GM23338 (cell line): ENCODE results near the gene PADI6.

Experiments
- CREB1 ChIP-seq: fragments of 250-450 bp; sonication (Bioruptor Pico); IDR thresholded peaks from 2 replicates; pipeline ENCODE4 v1.5.0; 2020; ENCODE audit warnings: low read depth, mild to moderate bottlenecking, moderate library complexity
- EZH2 ChIP-seq: fragments of 200-600 bp; sonication (generic); IDR thresholded peaks from one replicate; pipeline ENCODE4 v1.8.0; 2017; ENCODE audit warnings: antibody characterized with exemption, mild to moderate bottlenecking, low read depth; ENCODE audit not compliant: unreplicated experiment
- EZH2phosphoT487 ChIP-seq: fragments of 200-600 bp; sonication (generic); IDR thresholded peaks from one replicate; pipeline ENCODE4 v1.8.1; 2018; ENCODE audit warnings: antibody characterized with exemption; ENCODE audit not compliant: unreplicated experiment
- JUNB ChIP-seq: IDR thresholded peaks from one replicate; pipeline ENCODE4 v1.6.1; 2016; ENCODE audit warnings: antibody characterized with exemption; ENCODE audit not compliant: unreplicated experiment
- POLR2AphosphoS5 ChIP-seq: IDR thresholded peaks from 2 replicates; pipeline ENCODE4 v1.6.1; 2016; ENCODE audit warnings: antibody characterized with exemption, low read depth
- ZNF331 ChIP-seq: fragments of 250-450 bp; sonication (Bioruptor Pico); IDR thresholded peaks from 2 replicates; pipeline ENCODE4 v1.5.0; 2020; ENCODE audit warnings: low read depth, mild to moderate bottlenecking, moderate library complexity
- TF ChIP-seq, protein P1 (sequence below), 2 experiments: fragments of 200-600 bp in 1 of 2; sonication (generic) in 1 of 2; conservative IDR thresholded peaks; 2 replicates each; pipeline versions ENCODE4 v1.5.1 to v1.6.1; 2016 to 2017; ENCODE audit warnings: antibody characterized with exemption in 2 of 2, low read depth in 2 of 2, mild to moderate bottlenecking in 2 of 2, moderate library complexity in 1 of 2
- TF ChIP-seq, protein P2 (sequence below): IDR thresholded peaks from one replicate; pipeline ENCODE4 v1.6.1; 2018; ENCODE audit warnings: antibody characterized with exemption; ENCODE audit not compliant: unreplicated experiment
- TF ChIP-seq, protein P3 (sequence below): IDR thresholded peaks from 2 replicates; pipeline ENCODE4 v1.6.1; 2016; ENCODE audit warnings: antibody characterized with exemption

DNA sequence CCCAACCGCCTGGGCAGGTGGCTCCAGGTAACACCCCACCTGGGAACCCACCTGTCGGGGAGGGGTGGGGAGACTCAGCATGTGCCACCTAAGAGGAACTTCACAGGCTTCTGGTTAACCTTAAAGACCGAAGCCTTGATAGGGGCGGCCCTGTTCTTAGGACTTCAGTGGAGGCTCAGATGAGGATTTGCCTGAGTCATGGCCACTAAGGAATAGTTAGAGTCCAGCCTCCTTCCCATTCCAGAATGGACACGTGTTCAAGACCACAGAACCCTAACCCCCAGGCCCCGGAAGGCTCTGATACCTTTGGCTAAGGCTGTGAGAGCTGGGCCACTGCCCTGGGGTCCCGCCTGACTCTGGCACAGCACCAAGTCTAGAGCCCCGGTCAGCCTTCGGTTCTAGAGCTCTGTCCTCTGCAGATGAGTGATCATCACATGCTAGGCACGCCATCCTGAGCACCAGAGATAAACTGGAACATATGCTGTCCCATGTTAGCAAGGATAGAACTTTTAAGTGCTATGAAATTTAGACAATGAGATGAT is 20.3 kb downstream of the PADI6 start:
- TF ChIP-seq, protein P1, sequence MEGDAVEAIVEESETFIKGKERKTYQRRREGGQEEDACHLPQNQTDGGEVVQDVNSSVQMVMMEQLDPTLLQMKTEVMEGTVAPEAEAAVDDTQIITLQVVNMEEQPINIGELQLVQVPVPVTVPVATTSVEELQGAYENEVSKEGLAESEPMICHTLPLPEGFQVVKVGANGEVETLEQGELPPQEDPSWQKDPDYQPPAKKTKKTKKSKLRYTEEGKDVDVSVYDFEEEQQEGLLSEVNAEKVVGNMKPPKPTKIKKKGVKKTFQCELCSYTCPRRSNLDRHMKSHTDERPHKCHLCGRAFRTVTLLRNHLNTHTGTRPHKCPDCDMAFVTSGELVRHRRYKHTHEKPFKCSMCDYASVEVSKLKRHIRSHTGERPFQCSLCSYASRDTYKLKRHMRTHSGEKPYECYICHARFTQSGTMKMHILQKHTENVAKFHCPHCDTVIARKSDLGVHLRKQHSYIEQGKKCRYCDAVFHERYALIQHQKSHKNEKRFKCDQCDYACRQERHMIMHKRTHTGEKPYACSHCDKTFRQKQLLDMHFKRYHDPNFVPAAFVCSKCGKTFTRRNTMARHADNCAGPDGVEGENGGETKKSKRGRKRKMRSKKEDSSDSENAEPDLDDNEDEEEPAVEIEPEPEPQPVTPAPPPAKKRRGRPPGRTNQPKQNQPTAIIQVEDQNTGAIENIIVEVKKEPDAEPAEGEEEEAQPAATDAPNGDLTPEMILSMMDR (conservative IDR thresholded peaks at IDR 0.05; ENCODE audit: low read depth in 2 of 2): no peak
- TF ChIP-seq POLR2AphosphoS5 (no peak), JUNB (no peak), EZH2 (no peak), CREB1 (no peak), EZH2phosphoT487 (no peak), ZNF331 (no peak)
- TF ChIP-seq, protein P2, sequence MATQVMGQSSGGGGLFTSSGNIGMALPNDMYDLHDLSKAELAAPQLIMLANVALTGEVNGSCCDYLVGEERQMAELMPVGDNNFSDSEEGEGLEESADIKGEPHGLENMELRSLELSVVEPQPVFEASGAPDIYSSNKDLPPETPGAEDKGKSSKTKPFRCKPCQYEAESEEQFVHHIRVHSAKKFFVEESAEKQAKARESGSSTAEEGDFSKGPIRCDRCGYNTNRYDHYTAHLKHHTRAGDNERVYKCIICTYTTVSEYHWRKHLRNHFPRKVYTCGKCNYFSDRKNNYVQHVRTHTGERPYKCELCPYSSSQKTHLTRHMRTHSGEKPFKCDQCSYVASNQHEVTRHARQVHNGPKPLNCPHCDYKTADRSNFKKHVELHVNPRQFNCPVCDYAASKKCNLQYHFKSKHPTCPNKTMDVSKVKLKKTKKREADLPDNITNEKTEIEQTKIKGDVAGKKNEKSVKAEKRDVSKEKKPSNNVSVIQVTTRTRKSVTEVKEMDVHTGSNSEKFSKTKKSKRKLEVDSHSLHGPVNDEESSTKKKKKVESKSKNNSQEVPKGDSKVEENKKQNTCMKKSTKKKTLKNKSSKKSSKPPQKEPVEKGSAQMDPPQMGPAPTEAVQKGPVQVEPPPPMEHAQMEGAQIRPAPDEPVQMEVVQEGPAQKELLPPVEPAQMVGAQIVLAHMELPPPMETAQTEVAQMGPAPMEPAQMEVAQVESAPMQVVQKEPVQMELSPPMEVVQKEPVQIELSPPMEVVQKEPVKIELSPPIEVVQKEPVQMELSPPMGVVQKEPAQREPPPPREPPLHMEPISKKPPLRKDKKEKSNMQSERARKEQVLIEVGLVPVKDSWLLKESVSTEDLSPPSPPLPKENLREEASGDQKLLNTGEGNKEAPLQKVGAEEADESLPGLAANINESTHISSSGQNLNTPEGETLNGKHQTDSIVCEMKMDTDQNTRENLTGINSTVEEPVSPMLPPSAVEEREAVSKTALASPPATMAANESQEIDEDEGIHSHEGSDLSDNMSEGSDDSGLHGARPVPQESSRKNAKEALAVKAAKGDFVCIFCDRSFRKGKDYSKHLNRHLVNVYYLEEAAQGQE: no peak
- TF ChIP-seq, protein P3, sequence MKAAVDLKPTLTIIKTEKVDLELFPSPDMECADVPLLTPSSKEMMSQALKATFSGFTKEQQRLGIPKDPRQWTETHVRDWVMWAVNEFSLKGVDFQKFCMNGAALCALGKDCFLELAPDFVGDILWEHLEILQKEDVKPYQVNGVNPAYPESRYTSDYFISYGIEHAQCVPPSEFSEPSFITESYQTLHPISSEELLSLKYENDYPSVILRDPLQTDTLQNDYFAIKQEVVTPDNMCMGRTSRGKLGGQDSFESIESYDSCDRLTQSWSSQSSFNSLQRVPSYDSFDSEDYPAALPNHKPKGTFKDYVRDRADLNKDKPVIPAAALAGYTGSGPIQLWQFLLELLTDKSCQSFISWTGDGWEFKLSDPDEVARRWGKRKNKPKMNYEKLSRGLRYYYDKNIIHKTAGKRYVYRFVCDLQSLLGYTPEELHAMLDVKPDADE: no peak
